Measurements from ENCODE around the gene BACH1. TPM values are rescaled to one million over a fixed set of nuclear protein-coding genes. Genes with fewer than 3 reads are reported as not detected.

BACH1 gene
- total RNA-seq, 1 experiment from 2014 or later: 48.7 TPM

DNA sequence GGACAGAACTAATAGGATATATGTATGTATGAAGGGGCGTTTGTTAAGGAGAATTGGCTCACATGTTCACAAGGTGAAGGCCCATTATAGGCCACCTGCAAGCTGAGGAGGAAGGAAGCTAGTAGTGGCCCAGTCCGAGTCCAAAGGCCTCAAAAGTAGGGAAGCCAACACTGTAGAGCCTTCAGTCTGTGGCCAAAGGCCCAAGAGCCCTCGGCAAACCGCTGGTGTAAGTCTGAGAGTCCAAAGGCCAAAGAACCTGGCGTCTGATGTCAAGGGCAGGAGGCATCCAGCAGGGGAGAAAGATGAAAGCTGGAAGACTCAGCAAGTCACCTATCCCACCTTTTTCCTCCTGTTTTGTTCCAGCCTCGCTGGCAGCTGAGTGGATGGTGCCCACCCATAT is 24.5 kb downstream of the BACH1 start (continued):
- TF ChIP-seq, protein P1, sequence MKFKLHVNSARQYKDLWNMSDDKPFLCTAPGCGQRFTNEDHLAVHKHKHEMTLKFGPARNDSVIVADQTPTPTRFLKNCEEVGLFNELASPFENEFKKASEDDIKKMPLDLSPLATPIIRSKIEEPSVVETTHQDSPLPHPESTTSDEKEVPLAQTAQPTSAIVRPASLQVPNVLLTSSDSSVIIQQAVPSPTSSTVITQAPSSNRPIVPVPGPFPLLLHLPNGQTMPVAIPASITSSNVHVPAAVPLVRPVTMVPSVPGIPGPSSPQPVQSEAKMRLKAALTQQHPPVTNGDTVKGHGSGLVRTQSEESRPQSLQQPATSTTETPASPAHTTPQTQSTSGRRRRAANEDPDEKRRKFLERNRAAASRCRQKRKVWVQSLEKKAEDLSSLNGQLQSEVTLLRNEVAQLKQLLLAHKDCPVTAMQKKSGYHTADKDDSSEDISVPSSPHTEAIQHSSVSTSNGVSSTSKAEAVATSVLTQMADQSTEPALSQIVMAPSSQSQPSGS (CRISPR knock-in tag; IDR thresholded peaks at IDR 0.05; ENCODE audit: borderline replicate concordance, low read depth): no peak
- TF ChIP-seq TEAD1 (CRISPR knock-in tag; IDR thresholded peaks at IDR 0.05): no peak
- no peak for TF ChIP-seq ZNF138 (CRISPR knock-in tag; conservative IDR thresholded peaks at IDR 0.05)
- no peak for TF ChIP-seq JAZF1 (CRISPR knock-in tag; IDR thresholded peaks at IDR 0.05)
- no peak for TF ChIP-seq EMX1 (CRISPR knock-in tag; IDR thresholded peaks at IDR 0.05)
- no peak for TF ChIP-seq NFATC4 (CRISPR knock-in tag; IDR thresholded peaks at IDR 0.05)

DNA sequence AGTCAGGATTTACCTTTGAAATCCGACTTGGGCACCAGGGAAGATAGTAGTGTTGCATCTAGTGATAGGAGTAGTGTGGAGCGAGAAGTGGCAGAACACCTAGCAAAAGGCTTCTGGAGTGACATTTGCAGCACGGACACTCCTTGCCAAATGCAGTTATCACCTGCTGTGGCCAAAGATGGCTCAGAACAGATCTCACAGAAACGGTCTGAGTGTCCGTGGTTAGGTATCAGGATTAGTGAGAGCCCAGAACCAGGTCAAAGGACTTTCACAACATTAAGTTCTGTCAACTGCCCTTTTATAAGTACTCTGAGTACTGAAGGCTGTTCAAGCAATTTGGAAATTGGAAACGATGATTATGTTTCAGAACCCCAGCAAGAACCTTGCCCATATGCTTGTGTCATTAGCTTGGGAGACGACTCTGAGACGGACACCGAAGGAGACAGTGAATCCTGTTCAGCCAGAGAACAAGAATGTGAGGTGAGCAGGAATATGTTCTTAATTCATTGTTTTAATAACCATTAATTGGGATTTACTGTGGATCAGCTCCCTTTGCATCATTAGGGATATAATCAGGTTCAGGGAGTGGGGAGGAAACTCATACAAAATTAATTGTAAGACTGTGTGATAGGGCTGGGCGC is 28.3 kb downstream of the BACH1 start:
- ChIA-PET CTCF (no interaction called here), POLR2A (no interaction called here)
- Mint-ChIP-seq H3K4me1 (no peaks in the 10 kb centered on the region), H3K4me3 (no peak overlapping the region), H3K9me3 (no peaks in the 10 kb centered on the region), H3K27me3 (ENCODE audit: low read depth) (no peaks in the 10 kb centered on the region), H3K36me3 (peaks cover 32% of the 10 kb centered on the region), H3K27ac (no peak overlapping the region)
- DNase-seq (ENCODE audit: low spot score) (no peak), ATAC-seq (no peak)
- TF ChIP-seq SP1 (CRISPR knock-in tag; conservative IDR thresholded peaks at IDR 0.05): no peak
- TF ChIP-seq, protein P2, sequence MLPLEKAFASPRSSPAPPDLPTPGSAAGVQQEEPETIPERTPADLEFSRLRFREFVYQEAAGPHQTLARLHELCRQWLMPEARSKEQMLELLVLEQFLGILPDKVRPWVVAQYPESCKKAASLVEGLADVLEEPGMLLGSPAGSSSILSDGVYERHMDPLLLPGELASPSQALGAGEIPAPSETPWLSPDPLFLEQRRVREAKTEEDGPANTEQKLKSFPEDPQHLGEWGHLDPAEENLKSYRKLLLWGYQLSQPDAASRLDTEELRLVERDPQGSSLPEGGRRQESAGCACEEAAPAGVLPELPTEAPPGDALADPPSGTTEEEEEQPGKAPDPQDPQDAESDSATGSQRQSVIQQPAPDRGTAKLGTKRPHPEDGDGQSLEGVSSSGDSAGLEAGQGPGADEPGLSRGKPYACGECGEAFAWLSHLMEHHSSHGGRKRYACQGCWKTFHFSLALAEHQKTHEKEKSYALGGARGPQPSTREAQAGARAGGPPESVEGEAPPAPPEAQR (CRISPR knock-in tag; IDR thresholded peaks at IDR 0.05): no peak
- TF ChIP-seq ZNF121 (CRISPR knock-in tag; IDR thresholded peaks at IDR 0.05): no peak
- TF ChIP-seq, protein P3, sequence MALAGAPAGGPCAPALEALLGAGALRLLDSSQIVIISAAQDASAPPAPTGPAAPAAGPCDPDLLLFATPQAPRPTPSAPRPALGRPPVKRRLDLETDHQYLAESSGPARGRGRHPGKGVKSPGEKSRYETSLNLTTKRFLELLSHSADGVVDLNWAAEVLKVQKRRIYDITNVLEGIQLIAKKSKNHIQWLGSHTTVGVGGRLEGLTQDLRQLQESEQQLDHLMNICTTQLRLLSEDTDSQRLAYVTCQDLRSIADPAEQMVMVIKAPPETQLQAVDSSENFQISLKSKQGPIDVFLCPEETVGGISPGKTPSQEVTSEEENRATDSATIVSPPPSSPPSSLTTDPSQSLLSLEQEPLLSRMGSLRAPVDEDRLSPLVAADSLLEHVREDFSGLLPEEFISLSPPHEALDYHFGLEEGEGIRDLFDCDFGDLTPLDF (CRISPR knock-in tag; IDR thresholded peaks at IDR 0.05): no peak
- TF ChIP-seq GRHL2 (CRISPR knock-in tag; IDR thresholded peaks at IDR 0.05; ENCODE audit: insufficient replicate concordance, severe bottlenecking): no peak
- no peak for TF ChIP-seq JUN (CRISPR knock-in tag; IDR thresholded peaks at IDR 0.05)
- no peak for TF ChIP-seq ZNF232 (CRISPR knock-in tag; IDR thresholded peaks at IDR 0.05)
- TF ChIP-seq FOXK1 (CRISPR knock-in tag; IDR thresholded peaks at IDR 0.05): no peak
- TF ChIP-seq, protein P4, sequence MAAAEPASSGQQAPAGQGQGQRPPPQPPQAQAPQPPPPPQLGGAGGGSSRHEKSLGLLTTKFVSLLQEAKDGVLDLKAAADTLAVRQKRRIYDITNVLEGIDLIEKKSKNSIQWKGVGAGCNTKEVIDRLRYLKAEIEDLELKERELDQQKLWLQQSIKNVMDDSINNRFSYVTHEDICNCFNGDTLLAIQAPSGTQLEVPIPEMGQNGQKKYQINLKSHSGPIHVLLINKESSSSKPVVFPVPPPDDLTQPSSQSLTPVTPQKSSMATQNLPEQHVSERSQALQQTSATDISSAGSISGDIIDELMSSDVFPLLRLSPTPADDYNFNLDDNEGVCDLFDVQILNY (CRISPR knock-in tag; IDR thresholded peaks at IDR 0.05): no peak
- TF ChIP-seq ZNF263 (CRISPR knock-in tag; IDR thresholded peaks at IDR 0.05; ENCODE audit: low read depth): no peak
- TF ChIP-seq, protein P5, sequence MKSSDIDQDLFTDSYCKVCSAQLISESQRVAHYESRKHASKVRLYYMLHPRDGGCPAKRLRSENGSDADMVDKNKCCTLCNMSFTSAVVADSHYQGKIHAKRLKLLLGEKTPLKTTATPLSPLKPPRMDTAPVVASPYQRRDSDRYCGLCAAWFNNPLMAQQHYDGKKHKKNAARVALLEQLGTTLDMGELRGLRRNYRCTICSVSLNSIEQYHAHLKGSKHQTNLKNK (CRISPR knock-in tag; IDR thresholded peaks at IDR 0.05): no peak
- TF ChIP-seq ZNF423 (CRISPR knock-in tag; IDR thresholded peaks at IDR 0.05): no peak
- TF ChIP-seq, protein P6, sequence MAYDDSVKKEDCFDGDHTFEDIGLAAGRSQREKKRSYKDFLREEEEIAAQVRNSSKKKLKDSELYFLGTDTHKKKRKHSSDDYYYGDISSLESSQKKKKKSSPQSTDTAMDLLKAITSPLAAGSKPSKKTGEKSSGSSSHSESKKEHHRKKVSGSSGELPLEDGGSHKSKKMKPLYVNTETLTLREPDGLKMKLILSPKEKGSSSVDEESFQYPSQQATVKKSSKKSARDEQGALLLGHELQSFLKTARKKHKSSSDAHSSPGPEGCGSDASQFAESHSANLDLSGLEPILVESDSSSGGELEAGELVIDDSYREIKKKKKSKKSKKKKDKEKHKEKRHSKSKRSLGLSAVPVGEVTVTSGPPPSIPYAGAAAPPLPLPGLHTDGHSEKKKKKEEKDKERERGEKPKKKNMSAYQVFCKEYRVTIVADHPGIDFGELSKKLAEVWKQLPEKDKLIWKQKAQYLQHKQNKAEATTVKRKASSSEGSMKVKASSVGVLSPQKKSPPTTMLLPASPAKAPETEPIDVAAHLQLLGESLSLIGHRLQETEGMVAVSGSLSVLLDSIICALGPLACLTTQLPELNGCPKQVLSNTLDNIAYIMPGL (CRISPR knock-in tag; IDR thresholded peaks at IDR 0.05): no peak
- no peak for TF ChIP-seq ZNF416 (CRISPR knock-in tag; IDR thresholded peaks at IDR 0.05)
- TF ChIP-seq, protein P7, sequence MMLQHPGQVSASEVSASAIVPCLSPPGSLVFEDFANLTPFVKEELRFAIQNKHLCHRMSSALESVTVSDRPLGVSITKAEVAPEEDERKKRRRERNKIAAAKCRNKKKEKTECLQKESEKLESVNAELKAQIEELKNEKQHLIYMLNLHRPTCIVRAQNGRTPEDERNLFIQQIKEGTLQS (CRISPR knock-in tag; conservative IDR thresholded peaks at IDR 0.05): no peak
- TF ChIP-seq ZNF317 (CRISPR knock-in tag; IDR thresholded peaks at IDR 0.05; ENCODE audit: borderline replicate concordance, low read depth): no peak
- TF ChIP-seq FOXJ3 (CRISPR knock-in tag; IDR thresholded peaks at IDR 0.05; ENCODE audit: borderline replicate concordance): no peak

Data from WTC11 (cell line).